Glomerular visceral epithelial cell (primary cell): ENCODE measurements around the gene EMILIN2.

Experiments used
- DNase-seq: peaks from one replicate; pipeline ENCODE4 v3.0.0-alpha.2; 2016; ENCODE audit errors: extremely low spot score

EMILIN2 gene

GRCh38 chr18:2900684-2901422 lies 54.0 kb downstream of the EMILIN2 start:
- DNase-seq = no peak

GRCh38 chr18:2901423-2901985 lies 54.7 kb downstream of the EMILIN2 start:
- no peak for DNase-seq

- no peak for DNase-seq
Measured at GRCh38 chr18:2902327-2902726, 55.5 kb downstream of the EMILIN2 start.

DNA sequence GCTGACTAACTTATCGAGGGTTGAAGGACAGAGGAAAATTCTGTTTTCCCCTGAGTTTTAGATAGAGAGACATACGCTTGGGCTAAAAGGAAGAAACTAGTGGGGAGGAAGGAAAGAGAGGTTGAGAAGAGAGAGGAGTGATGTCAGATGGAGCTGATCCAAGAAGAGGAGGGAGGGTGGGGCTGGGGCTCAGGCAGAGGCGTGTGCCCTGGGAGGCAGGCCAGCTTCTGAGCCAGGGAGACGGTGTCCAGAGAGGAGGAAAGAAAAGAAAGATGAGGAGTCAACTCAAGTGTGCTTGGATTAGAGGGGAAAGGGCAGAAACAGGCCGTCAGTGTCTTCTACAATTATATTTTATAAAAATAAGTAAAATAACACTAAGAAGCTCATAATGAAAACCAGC lies 56.2 kb downstream of the EMILIN2 start:
- DNase-seq = peak; percentile 47

- DNase-seq = peak; percentile 42
Measured at GRCh38 chr18:2905854-2906703, 59.3 kb downstream of the EMILIN2 start.

DNA sequence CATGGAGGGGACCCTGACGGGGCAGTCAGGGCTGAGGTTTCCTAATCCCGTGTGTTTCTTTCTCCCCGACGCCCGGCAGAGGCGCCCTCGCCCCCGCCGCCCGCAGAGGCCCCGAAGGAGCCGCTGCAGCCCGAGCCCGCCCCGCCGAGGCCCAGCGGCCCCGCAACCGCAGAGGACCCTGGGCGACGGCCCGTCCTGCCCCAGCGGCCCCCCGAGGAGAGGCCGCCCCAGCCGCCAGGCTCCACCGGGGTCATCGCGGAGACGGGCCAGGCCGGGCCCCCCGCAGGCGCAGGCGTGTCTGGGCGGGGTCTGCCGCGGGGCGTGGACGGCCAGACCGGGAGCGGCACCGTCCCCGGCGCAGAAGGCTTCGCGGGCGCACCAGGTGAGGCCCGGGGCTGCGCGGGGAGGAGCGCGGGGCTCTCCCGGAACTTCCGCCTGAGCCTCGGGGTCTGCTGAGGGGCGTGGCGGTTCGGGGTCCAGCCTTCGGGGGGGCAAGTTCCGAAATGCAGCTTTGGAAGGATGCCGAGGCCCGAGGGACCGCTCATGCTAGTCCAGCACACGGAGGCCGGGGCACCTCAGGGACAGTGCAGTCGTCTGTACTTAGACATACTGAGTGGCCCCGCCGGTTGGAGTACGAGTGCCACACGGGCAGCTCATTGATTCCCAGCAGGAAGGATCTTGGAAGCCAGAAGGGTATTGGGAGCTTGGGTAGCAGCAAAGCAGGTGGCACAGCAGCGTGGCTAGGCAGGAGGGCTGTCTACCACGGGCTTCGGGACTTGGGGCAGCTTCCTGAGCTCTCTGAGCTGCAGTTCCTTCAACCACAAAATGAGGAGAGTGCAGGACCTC lies 60.1 kb downstream of the EMILIN2 start:
- no peak for DNase-seq

GRCh38 chr18:2907550-2908135 lies 60.8 kb downstream of the EMILIN2 start:
- DNase-seq = no peak

DNA sequence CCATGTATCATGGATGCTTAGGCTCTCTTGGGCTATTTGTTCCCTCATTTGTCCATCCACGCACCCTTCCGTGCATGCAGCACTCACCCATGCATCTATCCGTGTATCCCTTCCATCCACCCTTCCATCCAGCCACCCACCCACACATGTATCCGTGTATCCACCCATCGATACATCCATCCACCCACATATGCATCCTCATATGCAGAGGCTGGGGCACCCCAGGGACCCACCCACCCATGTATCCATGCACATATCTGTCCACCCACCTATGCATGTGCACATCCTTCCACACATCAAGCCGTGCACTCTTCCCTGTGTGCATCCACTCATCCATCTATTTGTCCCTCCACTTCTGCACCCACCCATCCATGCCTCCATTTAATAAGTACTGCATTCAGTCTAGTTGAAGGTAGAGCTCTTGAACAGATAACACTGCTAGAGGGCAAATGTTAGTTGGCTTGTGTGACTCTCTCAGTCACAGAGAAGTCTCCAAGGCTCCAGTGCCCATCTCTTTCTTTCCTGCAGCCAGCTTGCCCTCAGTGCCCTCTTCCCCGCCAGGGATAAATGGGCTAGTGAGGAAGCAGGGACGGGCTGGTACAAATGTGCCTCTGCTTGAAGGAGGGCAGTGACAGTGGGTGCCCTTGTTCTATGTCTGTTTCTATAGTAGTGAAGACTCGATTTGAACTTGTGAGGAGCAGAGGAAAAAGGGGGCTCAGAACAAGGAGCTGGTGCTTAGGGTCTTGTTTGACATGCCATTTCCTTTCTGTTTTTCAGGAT lies 61.5 kb downstream of the EMILIN2 start:
- DNase-seq = no peak

DNA sequence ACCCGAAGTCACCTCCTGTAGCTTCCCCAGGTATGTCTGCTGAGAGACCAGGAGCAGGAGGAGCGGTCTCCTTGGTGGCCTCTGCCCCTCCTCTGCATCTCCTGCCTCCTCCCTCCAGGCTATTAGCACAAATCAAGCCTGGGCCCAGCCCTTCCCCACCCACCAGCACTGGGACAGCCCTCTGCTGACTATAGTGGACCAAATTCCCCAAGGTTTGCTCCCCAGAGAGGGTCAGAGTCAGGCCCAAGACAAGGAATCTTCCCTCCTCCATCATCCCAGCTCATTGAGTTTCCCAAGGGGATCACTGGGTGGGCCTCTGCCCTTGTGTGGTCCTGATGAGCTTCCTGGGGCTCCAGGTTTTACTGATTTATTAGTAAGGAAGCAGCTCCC lies 62.1 kb downstream of the EMILIN2 start:
- DNase-seq = no peak

DNA sequence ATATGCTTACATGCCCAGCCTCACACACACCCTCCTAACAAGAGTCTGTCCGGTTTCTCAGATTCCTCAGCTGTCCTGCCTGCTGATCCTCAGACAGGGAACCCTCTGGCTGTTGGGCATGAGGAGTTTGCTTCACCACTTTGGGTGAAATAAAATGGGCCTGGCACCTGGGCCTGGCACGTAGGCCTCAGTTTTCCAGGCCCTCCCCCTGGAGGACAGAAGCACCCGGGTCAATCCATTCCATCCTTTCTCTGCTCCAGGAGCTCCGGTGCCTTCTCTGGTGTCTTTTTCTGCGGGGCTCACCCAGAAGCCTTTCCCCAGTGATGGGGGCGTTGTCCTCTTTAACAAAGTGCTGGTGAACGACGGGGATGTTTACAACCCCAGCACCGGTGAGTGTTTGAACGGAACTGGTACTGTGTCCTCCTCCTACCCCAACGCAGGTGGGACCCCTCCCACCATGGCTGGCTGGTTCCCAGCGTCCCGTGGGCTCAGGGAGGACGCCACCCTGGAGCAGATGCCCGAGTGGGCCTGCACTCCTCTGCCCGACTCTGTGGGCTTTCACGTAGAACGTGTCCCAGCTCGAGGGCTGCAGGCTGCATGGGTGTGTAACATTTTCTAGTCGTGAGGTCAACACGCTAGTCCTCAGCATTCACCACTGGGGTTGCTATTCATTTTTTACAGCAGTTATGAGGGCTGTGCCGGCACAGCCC lies 62.8 kb downstream of the EMILIN2 start:
- no peak for DNase-seq

DNA sequence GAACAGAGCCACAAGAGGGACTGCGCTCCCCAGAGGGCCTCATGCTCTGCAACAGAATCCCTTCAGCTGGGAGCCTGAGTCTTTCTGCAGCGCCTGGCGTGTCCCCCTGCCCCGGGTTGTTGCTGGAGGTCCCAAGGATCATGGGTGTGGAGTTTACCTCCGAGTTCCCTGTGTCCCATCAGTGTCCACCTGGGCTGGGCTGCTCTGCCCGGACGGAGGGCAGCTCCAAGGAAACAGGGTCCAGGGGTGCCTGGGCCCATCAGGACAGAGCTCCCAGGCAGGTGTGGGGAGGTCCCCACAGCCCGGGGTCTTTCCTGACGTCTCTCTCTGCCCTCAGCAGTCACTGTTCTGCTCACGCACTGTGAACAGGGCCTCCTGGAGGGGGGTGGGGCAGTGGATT lies 63.5 kb downstream of the EMILIN2 start:
- no peak for DNase-seq

DNA sequence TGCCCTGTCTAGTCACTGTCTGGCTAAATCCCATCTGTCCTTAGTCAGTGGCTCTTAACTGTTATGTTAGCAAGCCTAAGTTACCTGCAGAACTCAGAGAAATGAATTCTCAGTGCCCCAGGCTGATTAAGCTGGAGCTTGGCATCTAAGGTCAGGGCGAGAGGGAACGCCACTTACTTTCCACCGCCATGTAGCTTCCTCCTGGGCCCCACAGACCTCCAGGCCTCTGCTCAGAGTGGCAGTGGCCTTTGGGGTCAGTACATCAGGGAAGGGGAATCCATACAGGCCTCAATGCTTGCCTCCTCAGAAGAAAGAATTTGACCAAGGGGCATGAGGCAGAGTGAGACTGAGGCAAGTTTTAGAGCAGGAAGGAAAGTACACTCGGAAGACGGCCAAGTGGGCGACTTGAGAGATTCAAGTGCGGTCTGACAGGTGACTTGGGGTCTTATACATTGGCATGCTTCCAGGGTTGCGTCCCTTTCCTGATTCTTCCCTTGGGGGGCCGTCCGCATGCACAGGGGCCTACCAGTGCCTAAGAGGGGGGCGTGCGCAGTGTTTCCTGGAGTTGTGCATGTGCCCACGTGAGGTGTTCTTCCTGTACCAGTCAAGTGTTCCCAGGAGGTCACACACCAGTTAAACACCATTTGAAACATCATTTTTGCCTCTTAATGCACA lies 64.1 kb downstream of the EMILIN2 start:
- DNase-seq = no peak

DNA sequence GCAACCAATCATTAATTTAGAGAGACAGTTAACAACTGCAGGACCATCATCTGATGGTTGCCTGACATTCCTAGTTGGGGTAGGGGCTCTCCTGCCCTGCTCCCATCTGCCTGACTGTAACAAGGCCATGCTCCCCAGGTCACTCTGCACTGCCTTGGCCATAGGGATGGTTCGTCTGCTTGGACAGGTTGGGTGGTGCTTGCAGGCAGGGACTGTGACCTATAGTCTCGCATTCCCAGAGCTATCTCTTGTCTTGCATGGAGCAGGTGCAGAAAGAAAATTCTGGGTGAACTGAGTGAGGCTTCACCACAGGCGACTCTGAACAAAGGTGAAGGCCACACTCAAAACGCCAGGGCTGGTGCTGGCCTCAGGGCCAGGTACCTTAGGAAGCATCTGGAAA lies 64.7 kb downstream of the EMILIN2 start:
- DNase-seq = no peak

GRCh38 chr18:2912357-2913299 lies 65.8 kb downstream of the EMILIN2 start:
- no peak for DNase-seq

DNA sequence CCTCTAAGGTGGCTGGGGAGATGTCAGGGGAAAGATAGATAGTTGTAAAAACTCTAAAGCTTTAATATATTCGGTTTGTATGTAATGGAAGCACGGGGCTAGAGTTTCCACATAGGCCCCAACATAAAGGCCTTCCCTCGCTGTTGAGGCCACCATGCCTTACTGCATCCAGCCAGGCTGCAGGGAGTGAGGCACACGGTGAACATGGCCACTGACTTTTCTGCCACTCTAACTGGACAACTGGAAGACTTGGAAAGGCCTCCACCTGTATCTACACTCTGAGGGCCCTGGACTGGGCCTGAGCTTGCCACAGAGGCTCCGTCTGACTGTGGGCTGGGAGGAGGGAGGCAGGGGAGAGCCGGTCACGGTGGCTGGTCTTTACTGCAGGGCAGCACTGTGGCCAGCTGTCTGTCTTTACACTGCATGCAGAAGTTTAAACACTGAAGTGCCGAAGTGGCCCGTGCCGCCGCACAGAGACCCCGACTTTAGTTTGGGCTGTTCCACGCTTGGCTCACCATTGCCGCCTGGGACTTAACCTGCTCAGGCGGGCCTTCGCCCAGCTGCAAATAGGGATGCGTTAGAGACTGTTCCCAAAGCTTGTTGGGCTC lies 66.7 kb downstream of the EMILIN2 start:
- no peak for DNase-seq

GRCh38 chr18:2914185-2914880 lies 67.5 kb downstream of the EMILIN2 start:
- no peak for DNase-seq

DNA sequence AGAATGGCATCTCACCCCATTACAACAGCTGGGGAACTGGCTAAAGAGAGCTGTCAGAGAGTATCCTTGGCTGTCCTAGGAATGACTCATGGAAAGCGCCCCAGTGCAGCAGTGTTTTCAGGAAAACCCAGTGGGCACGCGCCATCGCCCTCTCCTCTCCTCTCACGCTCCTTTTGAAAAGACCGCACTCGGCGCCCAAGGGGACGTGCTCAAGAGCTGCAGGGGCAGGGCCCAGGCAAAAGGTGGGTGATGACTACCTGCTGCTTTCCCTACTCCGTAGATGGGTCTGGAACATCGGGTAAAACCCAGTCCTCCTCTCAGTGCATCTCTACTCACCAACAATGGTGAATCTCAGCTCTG lies 68.1 kb downstream of the EMILIN2 start:
- no peak for DNase-seq
